GM19455 (cell line): Measurements from ENCODE around the gene TBKBP1.
A peak's percentile ranks its signal among the peaks of the same experiment; 100 is the strongest.

Source experiments
- ATAC-seq: cut with Tn5 transposase; IDR thresholded peaks from one replicate; pipeline ENCODE4 v1.9.1; 2021; ENCODE audit not compliant: unreplicated experiment

Gene TBKBP1

GRCh38 chr17:47693731-47694580 is at the start of gene TBKBP1:
Gene TBKBP1, plus strand, starts transcription at chr17:47694161. Its CDS starts 1,952 bp downstream, at chr17:47696113.
- ATAC-seq = no peak

- ATAC-seq = no peak
Observed at GRCh38 chr17:47644324-47644723, 49.6 kb upstream of the TBKBP1 start.

GRCh38 chr17:47649153-47649971 is 44.6 kb upstream of the TBKBP1 start, which contains the start of gene KPNB1:
Gene KPNB1, plus strand, starts transcription at chr17:47649919. Its CDS starts 326 bp downstream, at chr17:47650245.
- peak; percentile 85 for ATAC-seq

GRCh38 chr17:47649972-47650524 is 43.9 kb upstream of the TBKBP1 start:
- no peak for ATAC-seq

GRCh38 chr17:47650525-47651522 is 43.1 kb upstream of the TBKBP1 start:
- ATAC-seq = peak; percentile 34

- ATAC-seq = no peak
Observed at GRCh38 chr17:47651704-47652103, 42.3 kb upstream of the TBKBP1 start.

GRCh38 chr17:47652570-47652969 is 41.4 kb upstream of the TBKBP1 start:
- no peak for ATAC-seq

GRCh38 chr17:47653442-47653841 is 40.5 kb upstream of the TBKBP1 start:
- no peak for ATAC-seq

DNA sequence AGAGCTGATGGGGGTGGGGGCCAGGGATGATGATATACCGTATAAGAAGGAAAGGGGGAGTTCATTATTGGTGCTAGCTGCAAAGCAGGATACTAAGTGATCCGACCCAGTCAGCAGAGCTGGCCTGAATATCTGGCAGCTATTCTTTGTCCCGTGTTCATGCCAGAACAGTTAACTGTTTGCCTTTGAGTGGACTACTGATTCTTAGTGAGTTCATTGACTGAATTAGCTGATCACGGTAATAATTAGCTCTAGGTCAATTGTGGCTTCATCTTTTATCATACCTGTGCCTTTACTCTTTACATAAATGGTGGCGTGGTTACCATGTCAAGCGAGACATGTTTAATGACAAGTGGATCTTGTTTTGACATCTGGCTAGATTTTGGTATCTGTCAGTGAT is 39.0 kb upstream of the TBKBP1 start:
- no peak for ATAC-seq

DNA sequence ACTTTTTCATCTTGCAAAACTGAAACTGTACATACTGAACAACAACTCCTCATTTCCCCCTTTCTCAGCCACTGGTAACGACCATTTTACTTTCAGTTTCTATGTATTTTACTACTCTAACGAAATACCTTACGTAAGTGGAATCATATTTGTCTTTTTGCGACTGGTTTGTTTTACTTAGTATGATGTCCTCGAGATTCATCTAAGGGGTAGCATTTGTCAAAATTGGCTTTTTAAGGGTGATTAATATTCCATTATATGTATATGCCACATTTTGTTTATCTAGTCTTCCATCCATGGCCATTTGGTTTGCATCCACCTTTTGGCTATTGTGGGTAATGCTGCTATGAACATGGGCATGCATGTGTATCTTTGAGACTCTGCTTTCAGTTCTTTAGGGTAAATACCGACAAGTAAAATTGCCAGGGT is 33.9 kb upstream of the TBKBP1 start:
- no peak for ATAC-seq

DNA sequence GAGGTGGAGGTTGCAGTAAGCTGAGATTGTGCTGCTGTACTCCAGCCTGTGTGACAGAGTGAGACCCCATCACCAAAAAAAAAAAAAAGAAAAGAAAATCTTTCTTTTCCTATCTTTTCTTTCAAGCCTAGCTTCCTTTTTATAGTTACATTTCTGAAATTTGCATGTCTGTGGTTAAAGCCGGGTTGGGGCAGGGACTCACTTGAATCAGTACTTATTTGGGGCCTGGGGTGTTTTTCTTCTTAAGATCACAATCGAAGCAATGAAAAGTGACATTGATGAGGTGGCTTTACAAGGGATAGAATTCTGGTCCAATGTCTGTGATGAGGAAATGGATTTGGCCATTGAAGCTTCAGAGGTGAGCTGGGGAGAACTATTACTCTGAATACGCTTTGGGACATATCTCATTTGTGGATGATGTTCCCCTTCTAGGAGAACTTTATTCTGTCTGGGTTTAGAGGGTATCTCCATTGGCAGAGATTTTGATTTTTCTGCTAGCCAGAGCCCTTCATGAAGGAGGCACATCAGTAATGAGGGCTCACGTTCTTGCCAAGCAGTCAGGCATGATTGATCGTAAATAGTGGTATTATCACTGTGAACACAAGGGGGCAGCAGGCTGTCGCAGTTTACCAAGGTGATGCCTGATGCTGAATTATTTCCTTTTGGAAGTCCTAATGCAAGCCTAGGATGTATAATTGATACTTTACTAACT is 29.9 kb upstream of the TBKBP1 start:
- no peak for ATAC-seq

DNA sequence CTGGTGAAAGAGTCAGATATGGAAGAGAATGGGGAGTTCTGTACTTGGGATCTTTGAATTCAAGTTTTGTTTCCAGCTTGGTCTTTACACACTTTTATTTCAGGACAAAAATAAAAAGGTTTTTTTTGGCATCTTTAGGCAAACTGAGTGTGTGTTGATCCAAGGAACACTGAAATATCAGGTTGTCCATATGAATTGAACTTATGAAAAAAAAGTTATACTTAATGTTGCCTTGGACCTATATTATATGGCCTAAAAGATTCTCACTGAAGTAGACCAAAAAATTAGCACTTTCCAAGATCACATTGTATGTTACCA is 29.4 kb upstream of the TBKBP1 start:
- no peak for ATAC-seq

GRCh38 chr17:47665655-47666054 is 28.3 kb upstream of the TBKBP1 start:
- ATAC-seq = no peak

GRCh38 chr17:47669081-47669480 is 24.9 kb upstream of the TBKBP1 start:
- ATAC-seq = no peak

DNA sequence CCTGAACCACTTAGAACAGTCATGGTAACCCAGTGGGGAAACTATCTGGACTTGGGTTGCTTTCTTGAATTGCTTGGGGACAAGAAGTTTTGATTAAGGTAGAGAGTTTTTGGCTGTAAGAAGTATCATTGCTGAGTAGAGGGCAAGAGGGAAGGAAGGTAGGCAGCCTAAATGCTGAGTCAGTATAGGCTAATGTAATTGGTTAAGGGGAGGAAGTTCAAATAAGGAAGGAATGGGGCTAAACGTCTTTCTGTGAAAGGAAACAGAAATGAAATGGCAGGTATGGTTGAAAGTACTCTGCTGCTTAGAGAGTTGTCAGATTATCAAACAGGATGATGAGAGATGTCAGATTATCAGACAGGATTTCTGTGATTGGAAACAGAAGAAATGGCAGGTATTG is 23.9 kb upstream of the TBKBP1 start:
- no peak for ATAC-seq

DNA sequence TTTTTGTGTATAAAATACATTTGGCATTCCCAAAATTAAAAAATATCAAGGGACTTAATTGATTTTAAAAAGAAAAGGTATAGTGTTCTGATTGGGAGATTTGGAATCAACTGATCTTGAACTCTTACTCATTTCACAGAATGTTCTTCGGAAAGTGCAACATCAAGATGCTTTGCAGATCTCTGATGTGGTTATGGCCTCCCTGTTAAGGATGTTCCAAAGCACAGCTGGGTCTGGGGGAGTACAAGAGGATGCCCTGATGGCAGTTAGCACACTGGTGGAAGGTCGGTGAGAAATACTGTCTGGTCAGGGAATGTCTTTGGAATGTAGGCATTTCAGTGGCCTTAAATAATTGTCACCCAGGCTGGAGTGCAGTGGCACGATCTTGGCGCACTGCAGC is 19.5 kb upstream of the TBKBP1 start:
- no peak for ATAC-seq

- no peak for ATAC-seq
Observed at GRCh38 chr17:47675380-47676198, 18.4 kb upstream of the TBKBP1 start.

DNA sequence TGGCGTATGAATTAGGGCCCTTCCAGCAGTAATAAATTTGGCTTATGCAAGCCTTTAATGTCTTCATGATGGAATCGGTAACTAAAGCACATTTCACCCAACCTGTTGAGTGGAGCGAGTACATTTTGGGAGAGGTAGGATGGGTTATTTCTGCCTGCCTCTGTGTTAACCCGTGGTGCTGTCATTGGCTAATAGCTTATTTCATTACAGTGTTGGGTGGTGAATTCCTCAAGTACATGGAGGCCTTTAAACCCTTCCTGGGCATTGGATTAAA is 17.8 kb upstream of the TBKBP1 start:
- no peak for ATAC-seq

DNA sequence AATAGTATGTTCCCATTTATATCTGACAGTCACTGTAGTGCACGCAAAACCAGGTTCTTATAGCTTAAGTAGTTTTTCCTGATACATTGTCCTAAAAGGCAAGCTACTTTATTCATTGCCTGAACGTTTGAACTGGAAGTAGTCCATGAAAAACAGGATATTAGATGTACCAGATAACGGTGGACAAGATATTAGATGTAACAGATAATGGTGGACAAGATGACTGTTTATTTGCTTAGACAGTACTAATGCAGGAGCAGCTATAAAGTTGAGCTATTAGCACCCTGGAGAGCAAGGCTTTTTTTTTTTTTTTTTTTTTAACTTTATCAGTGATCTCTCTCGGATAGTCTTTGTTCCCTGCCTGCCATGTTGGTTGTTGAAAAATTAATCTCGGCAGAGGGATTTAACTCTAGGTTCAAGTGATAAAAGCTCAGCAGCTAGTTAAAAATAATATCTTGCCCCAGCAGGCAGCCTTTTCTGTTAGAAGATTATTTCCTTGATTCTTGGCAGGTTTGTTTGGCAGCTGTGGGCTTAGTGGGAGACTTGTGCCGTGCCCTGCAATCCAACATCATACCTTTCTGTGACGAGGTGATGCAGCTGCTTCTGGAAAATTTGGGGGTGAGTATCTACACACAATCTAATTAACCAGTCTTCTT is 17.3 kb upstream of the TBKBP1 start:
- no peak for ATAC-seq
